HK-2 (cell line): ENCODE data around the gene CD81.

Experiments used
- DNase-seq: peaks from one replicate; pipeline ENCODE4 v3.0.0-alpha.2; 2018; ENCODE audit not compliant: unreplicated experiment

CD81 gene

GRCh38 chr11:2390091-2390724, 13.1 kb downstream of the CD81 start:
- DNase-seq: no peak

DNA sequence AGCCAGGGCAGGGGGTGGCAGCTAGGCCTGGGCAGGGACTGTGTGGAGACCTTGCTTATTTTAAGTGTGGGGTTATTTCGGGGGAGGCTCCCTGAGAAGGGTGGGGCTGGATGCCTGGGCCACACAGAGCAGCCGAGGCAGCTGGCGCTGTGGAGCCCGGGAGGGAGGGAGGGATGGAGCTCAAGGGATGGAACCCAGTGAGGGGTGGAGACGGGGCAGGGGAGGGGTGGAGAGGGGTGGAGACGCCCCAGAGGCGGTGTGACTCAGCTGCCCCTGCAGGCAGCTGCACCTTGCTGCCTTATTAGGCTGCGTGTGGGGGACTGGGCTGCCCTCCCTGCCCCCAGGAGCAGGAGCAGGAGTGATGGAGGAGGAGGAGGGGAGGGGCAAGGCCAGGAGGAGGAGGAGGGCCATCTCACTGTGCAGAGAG, 13.6 kb downstream of the CD81 start:
- DNase-seq: peak; percentile 61

DNA sequence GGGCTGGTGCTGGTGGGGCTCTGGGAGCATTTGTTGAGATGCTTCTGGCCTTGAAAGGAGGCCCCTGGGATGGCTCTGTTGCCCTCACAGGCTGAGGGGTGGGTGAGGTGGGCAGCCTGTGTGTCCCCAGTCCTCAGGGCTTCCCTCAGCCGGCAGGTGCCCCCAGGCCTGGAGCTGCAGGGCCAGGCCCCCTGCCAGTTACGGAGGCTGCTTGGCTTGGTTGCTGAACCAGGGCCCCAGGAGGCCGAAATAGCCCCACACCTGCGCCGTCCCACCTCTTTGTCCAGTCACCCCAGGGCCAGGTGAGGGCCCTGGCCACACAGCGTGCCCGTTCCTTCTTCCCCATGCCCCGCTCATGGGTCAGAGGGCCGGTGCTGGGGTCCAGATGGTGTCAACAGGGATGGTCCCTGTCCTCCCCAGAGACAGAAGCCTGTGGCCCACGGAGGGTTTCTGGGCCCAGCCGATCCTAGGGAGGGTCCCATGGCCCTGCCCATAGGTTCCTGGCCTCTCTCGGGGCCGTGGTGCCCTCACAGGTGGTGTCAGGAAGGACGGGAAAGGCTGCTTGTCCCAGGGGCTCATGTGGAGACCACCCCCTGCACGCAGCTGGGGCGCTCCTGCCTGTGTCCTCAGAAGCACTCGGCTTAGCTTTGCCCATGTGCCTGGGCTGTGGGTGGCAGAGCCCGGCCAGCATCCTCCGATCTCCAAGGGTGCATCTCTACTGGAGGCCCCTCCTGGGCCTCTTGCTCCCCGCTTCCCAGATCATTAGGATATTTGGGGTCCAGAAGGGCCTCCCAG, 14.3 kb downstream of the CD81 start:
- DNase-seq: no peak

- no peak for DNase-seq
Observed at GRCh38 chr11:2392241-2392959, 15.3 kb downstream of the CD81 start.

- DNase-seq: no peak
Observed at GRCh38 chr11:2393111-2393868, 16.2 kb downstream of the CD81 start.

DNA sequence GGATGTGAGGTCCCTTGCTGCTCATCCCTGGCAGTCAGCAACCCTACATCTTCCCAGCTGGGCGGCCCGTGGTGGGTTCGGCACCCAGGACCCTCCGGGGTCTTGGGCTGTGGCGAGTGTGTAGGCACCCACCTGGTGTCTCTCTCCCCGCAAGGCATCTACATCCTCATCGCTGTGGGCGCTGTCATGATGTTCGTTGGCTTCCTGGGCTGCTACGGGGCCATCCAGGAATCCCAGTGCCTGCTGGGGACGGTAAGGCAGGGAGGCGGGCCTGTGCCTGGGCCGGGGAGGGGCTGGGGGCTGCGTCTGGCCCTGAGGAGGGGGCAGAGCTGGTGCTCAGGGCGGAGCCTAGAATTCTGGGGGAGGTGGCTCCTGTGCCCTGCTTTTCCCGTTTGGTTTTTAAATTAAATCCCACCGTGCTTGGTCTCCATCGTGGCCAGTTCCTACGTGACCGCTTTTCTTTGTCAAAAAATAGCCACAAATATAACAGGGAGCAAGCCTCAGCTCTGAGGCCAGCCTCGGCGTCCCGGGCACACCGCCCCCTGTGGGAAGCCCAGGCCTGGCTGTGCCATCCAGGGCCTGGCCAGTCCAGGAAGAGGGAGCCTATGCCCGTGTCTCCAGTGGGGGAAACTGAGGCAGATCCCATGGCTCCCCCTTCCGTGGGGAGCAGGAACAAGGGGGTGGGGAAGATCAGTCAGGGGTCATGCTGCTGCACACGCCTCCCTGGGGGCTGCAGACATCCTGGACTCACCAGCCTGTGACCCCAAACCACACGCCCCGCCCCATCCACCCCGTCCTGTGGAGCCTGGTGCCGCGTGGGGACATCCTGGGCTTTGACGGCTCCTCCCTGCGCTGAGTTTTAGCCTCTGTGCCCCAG, 17.1 kb downstream of the CD81 start:
- DNase-seq: no peak

GRCh38 chr11:2394818-2395105, 17.7 kb downstream of the CD81 start:
- DNase-seq: no peak

DNA sequence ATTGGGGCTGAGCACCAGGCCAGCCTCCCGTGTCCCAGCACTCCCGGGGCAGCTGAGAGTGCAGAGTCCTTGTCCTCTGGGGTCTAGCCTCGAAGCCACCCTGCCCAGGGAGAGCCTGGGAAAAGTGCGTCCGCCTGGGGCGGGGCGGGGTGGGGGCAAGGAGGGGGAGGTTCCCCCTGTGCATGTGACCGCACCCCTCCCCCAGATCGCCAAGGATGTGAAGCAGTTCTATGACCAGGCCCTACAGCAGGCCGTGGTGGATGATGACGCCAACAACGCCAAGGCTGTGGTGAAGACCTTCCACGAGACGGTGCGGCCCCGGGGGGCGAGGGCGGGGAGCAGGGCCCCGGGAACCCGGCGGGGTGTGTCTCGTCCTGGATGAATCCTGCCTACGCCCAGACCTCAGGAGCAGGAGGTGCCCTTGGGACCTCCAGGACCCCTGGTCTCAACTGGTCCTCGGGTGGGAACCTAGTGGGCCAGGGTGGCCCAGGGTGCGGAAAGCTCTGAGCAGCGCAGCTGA, 18.2 kb downstream of the CD81 start:
- no peak for DNase-seq

GRCh38 chr11:2395856-2396255, 18.7 kb downstream of the CD81 start:
- no peak for DNase-seq

GRCh38 chr11:2396471-2396870, 19.4 kb downstream of the CD81 start:
- no peak for DNase-seq

GRCh38 chr11:2397005-2397404, 19.9 kb downstream of the CD81 start:
- DNase-seq: no peak

DNA sequence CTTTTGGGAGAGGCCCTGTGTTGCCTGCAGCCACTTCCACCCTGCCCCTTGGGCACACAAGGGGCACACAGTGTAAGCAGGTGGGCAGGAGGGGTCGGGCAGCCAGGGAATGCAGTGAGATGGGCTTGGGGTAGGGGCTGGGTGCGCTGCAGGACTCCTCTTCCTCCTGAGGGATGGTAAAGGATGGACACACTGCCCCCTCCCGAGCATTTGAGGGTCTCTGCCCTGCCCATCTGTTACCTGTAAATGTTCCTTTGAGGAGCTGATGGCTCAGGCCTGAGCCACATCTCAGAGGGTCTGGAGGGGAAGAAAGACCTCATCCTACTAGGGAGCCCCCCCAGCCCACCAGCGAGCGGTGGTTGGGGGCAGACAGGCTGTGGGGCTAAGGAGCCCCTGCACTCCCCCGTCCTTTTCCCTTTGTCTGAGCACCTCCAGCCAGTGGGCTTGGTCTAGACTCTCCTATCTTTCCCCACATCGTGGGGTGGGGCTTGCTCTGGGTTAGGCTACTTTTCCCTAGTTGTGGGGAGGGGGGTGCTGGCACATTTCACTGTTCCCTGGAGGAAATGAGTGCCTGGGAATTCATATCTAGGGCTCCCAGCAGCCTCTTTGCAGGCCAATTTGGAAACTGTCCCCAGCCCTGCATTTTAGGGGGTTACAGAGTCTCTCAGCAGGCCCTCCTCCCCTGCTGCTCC, 21.7 kb downstream of the CD81 start:
- no peak for DNase-seq

DNA sequence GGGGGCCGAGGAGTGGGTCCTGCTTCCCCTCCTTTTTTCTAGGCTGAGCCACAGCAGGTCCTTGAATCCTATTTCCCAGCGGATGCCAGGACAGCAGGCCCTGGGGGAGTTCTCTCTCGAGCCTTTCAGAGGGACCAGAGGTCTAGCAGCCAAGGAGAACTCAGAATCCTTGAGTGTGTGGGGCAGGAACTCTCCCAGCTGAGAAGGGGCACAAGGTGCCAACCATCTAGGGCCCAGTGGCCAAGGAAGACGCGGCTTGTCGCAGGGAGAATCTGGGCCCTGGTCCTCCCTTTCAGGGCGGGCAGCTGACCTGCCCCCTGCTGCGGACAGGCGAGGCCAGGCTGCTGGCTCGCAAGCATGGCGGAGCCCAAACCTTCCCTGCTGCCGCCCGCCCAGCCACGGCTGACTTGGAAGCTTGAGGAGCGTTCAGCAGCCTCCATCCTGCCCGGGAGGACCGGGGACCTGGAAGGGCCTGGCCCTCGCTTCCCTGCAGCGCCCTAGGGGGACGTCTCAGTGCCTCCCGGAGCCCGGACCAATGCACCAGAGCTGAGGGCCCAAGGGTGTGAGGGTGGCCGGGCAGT, 22.5 kb downstream of the CD81 start:
- no peak for DNase-seq

DNA sequence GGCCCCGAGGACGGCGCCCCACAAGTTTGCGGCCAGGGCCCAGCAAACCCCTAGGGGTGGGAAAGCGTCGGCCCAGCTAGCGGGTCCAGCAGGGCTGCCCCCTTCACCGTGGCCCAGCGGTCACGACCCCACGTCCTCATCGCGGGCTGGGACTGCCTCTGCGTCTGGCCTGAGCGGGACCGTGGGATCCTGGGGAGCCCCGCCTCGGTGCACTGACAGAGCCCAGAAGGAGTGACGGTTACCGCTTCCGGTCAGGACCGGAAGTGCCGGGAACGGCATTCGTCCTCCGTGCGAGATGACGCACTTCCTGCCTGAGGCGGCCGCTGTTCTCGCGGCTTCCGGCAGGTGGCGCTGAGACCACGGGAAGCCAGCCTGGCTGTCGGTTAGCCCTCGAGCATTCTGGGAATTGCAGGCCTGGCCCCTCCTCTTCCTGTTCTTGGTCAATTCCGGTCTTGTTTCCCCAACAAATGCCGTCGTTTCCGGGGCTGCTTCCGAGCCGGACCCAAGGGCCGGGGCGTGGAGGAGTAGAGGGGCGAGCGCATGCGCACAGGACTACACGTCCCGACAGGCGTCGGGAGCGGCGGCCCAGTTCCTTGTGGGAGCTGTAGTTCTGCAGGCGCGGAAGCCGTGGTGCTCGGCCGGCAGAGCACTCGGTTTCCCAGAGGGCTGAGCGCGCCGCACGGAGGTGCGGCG, 23.1 kb downstream of the CD81 start, which contains the start of gene TSSC4:
TSSC4 (plus strand) TSS at position 682 of the 693 bp plus-strand sequence. CDS start 1,884 bp downstream, outside the sequence.
- peak; percentile 97 for DNase-seq

DNA sequence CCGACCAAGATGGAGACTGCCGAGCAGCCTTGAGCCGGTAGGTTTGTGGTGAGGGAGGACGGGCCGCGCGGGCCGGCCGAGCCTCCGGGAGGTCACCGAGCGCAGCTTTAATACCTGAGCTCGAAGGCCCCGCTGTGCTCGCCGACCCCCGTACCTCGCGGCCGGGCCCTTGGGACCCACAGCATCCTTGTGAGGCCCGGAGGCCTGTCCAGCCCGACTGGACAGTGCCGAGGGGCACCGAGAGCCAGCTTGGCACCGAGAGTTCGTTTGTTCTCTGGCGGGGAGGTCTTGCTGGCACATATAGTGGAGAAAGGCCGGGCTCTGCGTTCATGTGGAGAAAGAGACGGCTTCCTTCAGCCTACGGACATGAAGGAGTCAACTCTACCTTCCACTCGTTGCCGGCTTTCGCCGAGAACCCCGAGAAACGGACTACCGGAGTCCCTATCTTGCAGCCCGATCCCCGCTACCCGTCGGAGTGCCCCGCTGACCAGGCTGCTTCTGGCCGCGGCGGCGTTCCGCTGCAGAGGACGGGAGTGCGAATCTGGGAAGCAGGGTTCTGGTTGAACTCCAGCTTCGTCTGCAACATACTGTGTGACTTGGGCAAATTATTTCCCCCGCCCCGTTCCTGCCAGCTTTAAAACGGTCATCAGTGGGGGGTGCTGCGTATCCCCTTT, 23.8 kb downstream of the CD81 start:
- DNase-seq: no peak

DNA sequence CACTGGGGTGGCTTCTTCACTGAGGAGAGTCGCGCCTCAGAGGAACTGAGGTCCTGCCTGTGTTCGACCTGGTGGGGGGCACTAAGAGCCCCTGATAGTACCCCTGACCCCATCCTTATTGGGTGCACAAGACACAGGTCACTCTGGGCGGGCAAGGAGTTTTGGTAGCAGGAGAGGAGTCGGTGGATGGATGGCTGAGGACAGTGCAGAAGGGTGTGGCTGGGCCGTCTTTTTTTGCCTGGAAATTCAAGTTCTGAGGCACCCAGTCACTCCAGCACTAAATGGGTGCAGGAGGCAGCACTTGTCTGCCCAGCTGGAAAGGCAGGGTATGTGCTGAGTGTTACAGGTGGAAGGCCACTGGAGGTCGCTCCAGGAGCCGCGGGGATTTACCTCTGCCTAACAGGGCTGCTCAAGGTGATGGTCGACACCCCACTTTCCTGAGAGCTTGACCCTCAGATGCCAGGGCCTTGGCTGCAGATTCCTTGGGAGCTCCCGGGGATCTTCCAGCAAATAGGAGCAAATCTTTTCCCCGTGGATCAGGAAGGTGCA, 24.4 kb downstream of the CD81 start:
- no peak for DNase-seq

GRCh38 chr11:2402106-2402505, 25.0 kb downstream of the CD81 start:
- no peak for DNase-seq

DNA sequence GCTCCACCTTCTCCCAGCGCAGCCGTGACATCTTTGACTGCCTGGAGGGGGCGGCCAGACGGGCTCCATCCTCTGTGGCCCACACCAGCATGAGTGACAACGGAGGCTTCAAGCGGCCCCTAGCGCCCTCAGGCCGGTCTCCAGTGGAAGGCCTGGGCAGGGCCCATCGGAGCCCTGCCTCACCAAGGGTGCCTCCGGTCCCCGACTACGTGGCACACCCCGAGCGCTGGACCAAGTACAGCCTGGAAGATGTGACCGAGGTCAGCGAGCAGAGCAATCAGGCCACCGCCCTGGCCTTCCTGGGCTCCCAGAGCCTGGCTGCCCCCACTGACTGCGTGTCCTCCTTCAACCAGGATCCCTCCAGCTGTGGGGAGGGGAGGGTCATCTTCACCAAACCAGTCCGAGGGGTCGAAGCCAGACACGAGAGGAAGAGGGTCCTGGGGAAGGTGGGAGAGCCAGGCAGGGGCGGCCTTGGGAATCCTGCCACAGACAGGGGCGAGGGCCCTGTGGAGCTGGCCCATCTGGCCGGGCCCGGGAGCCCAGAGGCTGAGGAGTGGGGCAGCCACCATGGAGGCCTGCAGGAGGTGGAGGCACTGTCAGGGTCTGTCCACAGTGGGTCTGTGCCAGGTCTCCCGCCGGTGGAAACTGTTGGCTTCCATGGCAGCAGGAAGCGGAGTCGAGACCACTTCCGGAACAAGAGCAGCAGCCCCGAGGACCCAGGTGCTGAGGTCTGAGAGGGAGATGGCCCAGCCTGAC, 26.0 kb downstream of the CD81 start:
- no peak for DNase-seq
